ENCODE results near the gene ANKRD1. TPM values are rescaled to one million over a fixed set of nuclear protein-coding genes. Genes with fewer than 3 reads are reported as not detected.

Gene ANKRD1
- total RNA-seq, 1 experiment from 2014 or later = not detected

DNA sequence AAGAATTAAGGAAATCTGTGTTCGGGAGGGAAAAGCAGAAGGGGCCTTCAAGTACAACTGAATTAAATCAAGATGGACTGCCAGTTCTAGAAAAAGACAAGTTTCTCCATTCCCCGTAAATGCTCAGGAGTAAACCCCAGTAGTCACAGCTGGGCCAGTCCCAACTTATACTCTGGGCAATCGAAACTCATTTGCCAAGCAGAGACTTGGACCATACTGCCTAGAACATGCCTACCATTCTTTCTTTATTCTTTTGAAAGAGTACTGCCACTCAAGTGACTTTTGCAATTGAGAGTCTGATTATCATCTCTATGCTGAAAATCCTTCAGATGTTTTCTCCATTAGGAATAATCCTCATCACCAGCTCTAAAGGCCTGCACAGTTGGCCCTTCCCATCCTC lies 27.7 kb downstream of the ANKRD1 start:
- ChIA-PET POLR2A (no interaction called here), RAD21 (ENCODE audit: low non-redundant PET in 1 of 2, low total read pairs in 2 of 2, uncharacterized antibody in 2 of 2, unreplicated experiment in 2 of 2) (no interaction called here), CTCF (no interaction called here)
- no TSS peak for BruUV-seq (replicated peaks)
- DNase-seq (ENCODE audit: low read depth, low spot score) = no peak
- no peak overlapping the region for H3K4me3 ChIP-seq (replicated peaks in 1 of 2; ENCODE audit: low read depth in 1 of 2, low read length in 2 of 2)
- no peak overlapping the region for H2AFZ ChIP-seq (ENCODE audit: low read depth, low read length, poor library complexity, severe bottlenecking)
- no peaks in the 10 kb centered on the region for H4K20me1 ChIP-seq (ENCODE audit: insufficient read depth)
- no peaks in the 10 kb centered on the region for H3K9me3 ChIP-seq (ENCODE audit: control insufficient read depth in 1 of 2, insufficient read depth in 1 of 2, low read depth in 1 of 2, low read length in 2 of 2)
- no peak overlapping the region for H3K9ac ChIP-seq (ENCODE audit: low read length)
- no peak overlapping the region for H3K27ac ChIP-seq (ENCODE audit: low read depth, low read length)
- intact Hi-C loops (cut with micrococcal nuclease) = no loop called here
- no peak overlapping the region for H3K4me2 ChIP-seq (ENCODE audit: low read length)
- H3K4me1 ChIP-seq (ENCODE audit: control insufficient read depth in 1 of 2, insufficient read depth in 2 of 2, low read length in 2 of 2) = no peaks in the 10 kb centered on the region
- no peak for ATAC-seq
- no peaks in the 10 kb centered on the region for H3K27me3 ChIP-seq (ENCODE audit: insufficient read depth, low read length)
- TF ChIP-seq RAD21 (IDR thresholded peaks at IDR 0.05; ENCODE audit: low read depth) (no peak), ELF1 (IDR thresholded peaks at IDR 0.05; ENCODE audit: borderline replicate concordance, low read depth) (no peak), YY1 (IDR thresholded peaks at IDR 0.05; ENCODE audit: extremely low read depth, insufficient replicate concordance, low read depth, low read length) (no peak), CBX3 (IDR thresholded peaks at IDR 0.05; ENCODE audit: low read depth) (no peak), EZH2 (IDR thresholded peaks at IDR 0.05) (no peak), POLR2AphosphoS5 (IDR thresholded peaks at IDR 0.05; ENCODE audit: low read depth, low read length) (no peak), EGR1 (IDR thresholded peaks at IDR 0.05; ENCODE audit: low read depth) (no peak)
- H3K36me3 ChIP-seq (ENCODE audit: control insufficient read depth in 1 of 2, insufficient read depth in 2 of 2, low read length in 2 of 2) = peaks cover 35 to 43% of the 10 kb centered on the region in 2 experiments
- no peaks in the 10 kb centered on the region for H3K9me2 ChIP-seq (ENCODE audit: insufficient read depth)
- no peaks in the 10 kb centered on the region for H3K79me2 ChIP-seq (ENCODE audit: insufficient read depth, low read length)

- H3K36me3 ChIP-seq (ENCODE audit: control insufficient read depth in 1 of 2, insufficient read depth in 2 of 2, low read length in 2 of 2) = peaks cover 39 to 60% of the 10 kb centered on the region in 2 experiments; a peak in 3 of 4 replicates
- no TSS peak for BruUV-seq (replicated peaks)
These were observed 30.5 kb downstream of the ANKRD1 start for GRCh38 chr10:90890347-90890746.

More at GRCh38 chr10:90890347-90890746, 30.5 kb downstream of the ANKRD1 start:
- no peaks in the 10 kb centered on the region for H3K27me3 ChIP-seq (ENCODE audit: insufficient read depth, low read length)
- no peak overlapping the region for H3K4me3 ChIP-seq (replicated peaks in 1 of 2; ENCODE audit: low read depth in 1 of 2, low read length in 2 of 2)
- RAD21 ChIA-PET (ENCODE audit: low non-redundant PET in 1 of 2, low total read pairs in 2 of 2, uncharacterized antibody in 2 of 2, unreplicated experiment in 2 of 2) = no interaction called here
- H3K4me1 ChIP-seq (ENCODE audit: control insufficient read depth in 1 of 2, insufficient read depth in 2 of 2, low read length in 2 of 2) = no peaks in the 10 kb centered on the region
- H3K9me2 ChIP-seq (ENCODE audit: insufficient read depth) = no peaks in the 10 kb centered on the region
- no peaks in the 10 kb centered on the region for H3K79me2 ChIP-seq (ENCODE audit: insufficient read depth, low read length)
- no peak for ATAC-seq
- intact Hi-C loops (cut with micrococcal nuclease) = no loop called here
- H3K4me2 ChIP-seq (ENCODE audit: low read length) = no peak overlapping the region
- no peaks in the 10 kb centered on the region for H4K20me1 ChIP-seq (ENCODE audit: insufficient read depth)
- no peak overlapping the region for H3K27ac ChIP-seq (ENCODE audit: low read depth, low read length)
- TF ChIP-seq, protein P1, sequence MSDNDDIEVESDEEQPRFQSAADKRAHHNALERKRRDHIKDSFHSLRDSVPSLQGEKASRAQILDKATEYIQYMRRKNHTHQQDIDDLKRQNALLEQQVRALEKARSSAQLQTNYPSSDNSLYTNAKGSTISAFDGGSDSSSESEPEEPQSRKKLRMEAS (IDR thresholded peaks at IDR 0.05) = no peak
- TF ChIP-seq SIN3A (IDR thresholded peaks at IDR 0.05; ENCODE audit: low read depth) (no peak), CEBPB (IDR thresholded peaks at IDR 0.05; ENCODE audit: low read depth) (no peak)
- no peak overlapping the region for H2AFZ ChIP-seq (ENCODE audit: low read depth, low read length, poor library complexity, severe bottlenecking)
- POLR2A ChIA-PET = no interaction called here
- no peak for DNase-seq (ENCODE audit: low read depth, low spot score)
- CTCF ChIA-PET = no interaction called here
- no peaks in the 10 kb centered on the region for H3K9me3 ChIP-seq (ENCODE audit: control insufficient read depth in 1 of 2, insufficient read depth in 1 of 2, low read depth in 1 of 2, low read length in 2 of 2)
- H3K9ac ChIP-seq (ENCODE audit: low read length) = no peak overlapping the region
